Fibroblast of mammary gland (primary cell): ENCODE data around the gene MAP1LC3C.

Source experiments
- DNase-seq: peaks from one replicate; pipeline ENCODE4 v3.0.0-alpha.2; 2010; ENCODE audit warnings: low read depth
- H3K4me3 ChIP-seq: 2 replicates; pipeline ENCODE4 v1.5.1; 2011; ENCODE audit warnings: low read depth, mild to moderate bottlenecking, low read length, moderate library complexity; ENCODE audit not compliant: control insufficient read depth
- TF ChIP-seq, protein P1 (sequence below): conservative IDR thresholded peaks from 2 replicates; pipeline ENCODE4 v1.5.1; 2011; ENCODE audit warnings: low read depth, low read length, inconsistent platforms; ENCODE audit not compliant: control insufficient read depth, insufficient read depth

Gene MAP1LC3C

DNA sequence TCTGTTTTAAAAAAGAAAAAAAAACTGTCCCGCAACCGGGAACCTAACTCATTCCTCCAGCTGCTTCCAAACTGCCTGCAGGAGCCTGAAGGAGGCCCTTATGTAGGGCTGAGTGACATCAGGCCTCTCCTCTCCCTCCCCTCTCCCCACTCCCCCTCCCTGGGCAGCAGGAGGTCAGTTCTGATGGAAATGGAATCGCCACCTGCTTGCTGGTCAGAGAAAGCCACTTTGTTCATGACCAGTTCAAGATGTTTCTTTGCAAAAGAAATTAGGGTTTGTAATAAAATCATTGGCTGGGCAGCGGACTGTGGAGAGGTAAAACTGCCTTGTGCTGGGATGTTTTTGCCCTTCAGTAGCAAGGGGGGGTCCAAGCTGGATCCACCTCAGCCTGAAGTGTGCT, at the start of gene MAP1LC3C:
TSS of gene MAP1LC3C (minus strand) at position 73 of the 400 bp plus-strand sequence. CDS start 90 bp downstream, outside the sequence.
- H3K4me3 ChIP-seq: peak within 1 kb of the TSS; percentile 33
- TF ChIP-seq, protein P1, sequence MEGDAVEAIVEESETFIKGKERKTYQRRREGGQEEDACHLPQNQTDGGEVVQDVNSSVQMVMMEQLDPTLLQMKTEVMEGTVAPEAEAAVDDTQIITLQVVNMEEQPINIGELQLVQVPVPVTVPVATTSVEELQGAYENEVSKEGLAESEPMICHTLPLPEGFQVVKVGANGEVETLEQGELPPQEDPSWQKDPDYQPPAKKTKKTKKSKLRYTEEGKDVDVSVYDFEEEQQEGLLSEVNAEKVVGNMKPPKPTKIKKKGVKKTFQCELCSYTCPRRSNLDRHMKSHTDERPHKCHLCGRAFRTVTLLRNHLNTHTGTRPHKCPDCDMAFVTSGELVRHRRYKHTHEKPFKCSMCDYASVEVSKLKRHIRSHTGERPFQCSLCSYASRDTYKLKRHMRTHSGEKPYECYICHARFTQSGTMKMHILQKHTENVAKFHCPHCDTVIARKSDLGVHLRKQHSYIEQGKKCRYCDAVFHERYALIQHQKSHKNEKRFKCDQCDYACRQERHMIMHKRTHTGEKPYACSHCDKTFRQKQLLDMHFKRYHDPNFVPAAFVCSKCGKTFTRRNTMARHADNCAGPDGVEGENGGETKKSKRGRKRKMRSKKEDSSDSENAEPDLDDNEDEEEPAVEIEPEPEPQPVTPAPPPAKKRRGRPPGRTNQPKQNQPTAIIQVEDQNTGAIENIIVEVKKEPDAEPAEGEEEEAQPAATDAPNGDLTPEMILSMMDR: no peak
- no peak for DNase-seq

DNA sequence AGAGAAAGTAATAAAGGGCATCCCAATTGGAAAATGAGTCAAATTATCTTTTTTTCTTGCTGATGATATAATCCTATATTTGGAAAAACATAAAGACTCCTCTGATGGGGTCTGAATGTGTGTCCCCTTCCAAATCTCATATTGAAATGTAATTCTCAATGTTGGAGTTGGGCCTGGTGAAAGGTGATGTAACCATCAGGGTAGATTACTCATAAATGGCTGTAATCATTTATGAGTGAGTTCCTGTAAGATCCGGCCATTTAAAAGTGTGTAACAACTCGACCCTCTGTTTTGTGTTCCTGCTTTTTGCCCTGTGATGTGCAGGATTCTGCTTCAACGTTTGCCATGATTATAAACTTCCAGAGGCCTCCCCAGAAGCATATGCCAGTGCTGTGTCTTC, 44.3 kb upstream of the MAP1LC3C start:
- TF ChIP-seq, protein P1: no peak
- H3K4me3 ChIP-seq: no peak overlapping the region

GRCh38 chr1:242034392-242034791, 35.5 kb upstream of the MAP1LC3C start:
- TF ChIP-seq, protein P1: no peak
- H3K4me3 ChIP-seq: no peak overlapping the region
- DNase-seq: no peak

More for the DNA sequence above, 44.3 kb upstream of the MAP1LC3C start:
- DNase-seq: no peak

DNA sequence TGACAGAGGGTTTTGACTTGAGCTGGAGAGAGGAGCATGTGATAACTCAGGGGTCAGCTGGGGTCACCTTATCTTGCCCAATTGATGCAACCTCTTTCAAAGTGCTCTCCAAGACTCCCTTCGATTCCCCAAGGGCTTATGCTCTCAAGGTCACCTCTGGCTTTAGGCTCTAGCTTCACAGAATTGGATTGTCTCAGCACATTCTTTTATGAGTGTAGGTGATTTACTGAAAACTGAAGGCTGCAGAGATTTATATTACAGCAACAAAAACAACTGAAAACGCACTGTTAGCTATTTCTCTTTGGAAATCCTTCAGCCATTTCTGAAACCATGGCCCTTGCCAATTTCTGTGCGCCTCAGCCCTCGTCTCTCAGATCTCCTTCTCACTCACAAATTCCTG, 34.5 kb upstream of the MAP1LC3C start:
- no peak overlapping the region for H3K4me3 ChIP-seq
- TF ChIP-seq, protein P1: no peak
- DNase-seq: no peak

DNA sequence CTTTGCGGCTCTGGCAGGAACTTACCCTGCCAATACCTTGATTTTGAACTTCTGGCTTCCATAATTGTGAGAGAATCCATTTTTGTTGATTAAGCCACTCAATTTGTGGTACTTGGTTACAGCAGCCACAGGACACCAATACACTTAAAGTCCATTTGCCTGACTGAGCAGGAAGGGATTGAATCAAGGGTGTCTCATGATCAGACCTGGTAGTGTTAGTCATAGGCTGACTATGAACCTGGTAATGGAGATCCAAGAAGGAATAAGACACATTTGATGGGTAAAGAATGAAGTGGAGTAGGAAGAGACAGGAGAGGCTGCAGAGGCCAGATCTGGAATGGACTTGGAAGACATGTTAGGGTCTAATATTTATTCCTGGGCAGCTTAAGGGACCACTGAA, 31.2 kb upstream of the MAP1LC3C start:
- H3K4me3 ChIP-seq: no peak overlapping the region
- TF ChIP-seq, protein P1: no peak
- DNase-seq: no peak

DNA sequence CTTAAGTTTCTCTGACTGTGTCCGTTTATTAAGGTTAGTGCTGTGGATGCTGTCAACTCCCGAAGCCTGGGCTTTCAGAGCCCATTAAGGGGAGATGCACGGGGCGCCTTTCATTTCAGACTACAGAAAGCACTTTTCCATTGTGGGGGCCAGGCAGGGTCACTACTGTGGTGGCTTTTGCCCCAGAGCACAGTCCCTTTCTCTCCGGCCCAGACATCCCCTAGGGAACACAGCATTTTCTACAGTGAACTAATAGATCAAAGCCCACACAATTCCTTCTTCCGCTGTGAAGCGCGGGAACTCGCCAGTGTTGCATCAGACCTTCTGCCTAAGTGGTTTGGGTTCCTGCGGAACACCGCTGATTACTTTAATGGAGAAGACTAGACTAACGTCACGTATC, 26.8 kb upstream of the MAP1LC3C start:
- TF ChIP-seq, protein P1: no peak
- no peak overlapping the region for H3K4me3 ChIP-seq
- DNase-seq: no peak

- H3K4me3 ChIP-seq: no peak overlapping the region
- DNase-seq: no peak
- TF ChIP-seq, protein P1: no peak
These were observed 24.9 kb upstream of the MAP1LC3C start for GRCh38 chr1:242023805-242024204.
